Suprapubic skin (tissue), 4 donors: ENCODE results near the gene SLC7A4. TPM values are rescaled to one million over a fixed set of nuclear protein-coding genes. Genes with fewer than 3 reads are reported as not detected.

Experiments used
- DNase-seq, 2 donors: peaks; one replicate each; pipeline ENCODE4 v3.0.0-alpha.2; 2019; ENCODE audit warnings: low spot score in 2 of 2
- H3K27ac ChIP-seq: fragments of 200-600 bp; sonication (generic); one replicate; pipeline ENCODE4 v1.5.1; 2019
- H3K27me3 ChIP-seq: fragments of 200-600 bp; sonication (generic); one replicate; pipeline ENCODE4 v1.5.1; 2019
- H3K36me3 ChIP-seq: fragments of 200-600 bp; sonication (generic); one replicate; pipeline ENCODE4 v1.5.1; 2019
- H3K4me1 ChIP-seq: fragments of 200-600 bp; sonication (generic); one replicate; pipeline ENCODE4 v1.5.1; 2019
- H3K4me3 ChIP-seq: fragments of 200-600 bp; sonication (generic); one replicate; pipeline ENCODE4 v1.5.1; 2019; ENCODE audit warnings: mild to moderate bottlenecking
- H3K9me3 ChIP-seq: fragments of 200-600 bp; sonication (generic); one replicate; pipeline ENCODE4 v1.5.1; 2019
- EP300 ChIP-seq: sonication (generic); formaldehyde crosslinking; IDR thresholded peaks from one replicate; pipeline ENCODE4 v1.6.1; 2017; ENCODE audit warnings: antibody characterized with exemption
- POLR2A ChIP-seq, 2 donors: fragments of 450-650 bp; IDR thresholded peaks; one replicate each; pipeline ENCODE4 v1.6.1; 2017; ENCODE audit warnings: antibody characterized with exemption in 2 of 2, mild to moderate bottlenecking in 2 of 2, moderate library complexity in 2 of 2
- POLR2AphosphoS5 ChIP-seq, 3 donors: sonication (generic); formaldehyde crosslinking; IDR thresholded peaks; one replicate each; pipeline ENCODE4 v1.6.1; 2017; ENCODE audit warnings: antibody characterized with exemption in 3 of 3
- WGBS: methylation state at CpG from one replicate; pipeline ENCODE4 v1.1.5; 2018; 5-methylcytosine and 5-hydroxymethylcytosine counted together
- total RNA-seq, 4 donors: library from RNA; depleted of rRNA; stranded (reverse); fragments of >200 nt; gene quantifications; one replicate each; pipeline ENCODE4 v1.1.0, GENCODE V29; 2016
- TF ChIP-seq, protein P1 (sequence below), 2 donors: fragments of 200-600 bp in 1 of 2; fragments of 450-650 bp in 1 of 2; sonication (generic) in 1 of 2; IDR thresholded peaks; one replicate each; pipeline ENCODE4 v1.5.1; 2016 to 2019; ENCODE audit warnings: antibody characterized with exemption in 2 of 2, mild to moderate bottlenecking in 1 of 2, moderate library complexity in 1 of 2

SLC7A4 gene
- total RNA-seq, 4 donors from 2014 or later = 0.48 to 2.2 (median 1.6) TPM

DNA sequence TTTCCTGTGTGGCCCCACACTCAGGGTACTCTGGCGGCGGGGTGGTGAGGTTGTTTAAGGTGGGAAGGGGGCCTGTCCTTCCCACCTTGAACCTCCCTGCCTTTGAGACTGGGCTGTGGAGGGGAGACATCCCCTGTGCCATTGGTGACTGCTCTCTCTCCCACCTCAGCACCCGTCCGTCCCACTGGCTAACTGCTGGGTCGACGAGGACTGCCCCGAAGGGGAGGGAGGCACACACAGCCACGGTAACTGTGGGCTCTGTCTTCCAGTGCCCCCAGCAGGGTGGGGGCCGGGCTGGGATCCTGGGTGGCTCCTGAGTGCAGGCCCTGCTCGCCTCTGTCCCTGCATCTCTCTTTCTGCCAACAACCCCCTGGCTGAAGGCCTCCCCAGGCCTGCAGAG is 9.9 kb downstream of the SLC7A4 start:
- Histone ChIP-seq H3K36me3 (no peaks in the 10 kb centered on the region), H3K9me3 (no peaks in the 10 kb centered on the region), H3K27ac (no peak overlapping the region), H3K4me3 (no peak overlapping the region), H3K4me1 (peaks cover 11% of the 10 kb centered on the region), H3K27me3 (peaks cover 6% of the 10 kb centered on the region)
- no peak for DNase-seq
- 67% methylated on average over 6 of the region's 10 CpGs for WGBS
- TF ChIP-seq POLR2AphosphoS5 (IDR thresholded peaks at IDR 0.05) = no peak

DNA sequence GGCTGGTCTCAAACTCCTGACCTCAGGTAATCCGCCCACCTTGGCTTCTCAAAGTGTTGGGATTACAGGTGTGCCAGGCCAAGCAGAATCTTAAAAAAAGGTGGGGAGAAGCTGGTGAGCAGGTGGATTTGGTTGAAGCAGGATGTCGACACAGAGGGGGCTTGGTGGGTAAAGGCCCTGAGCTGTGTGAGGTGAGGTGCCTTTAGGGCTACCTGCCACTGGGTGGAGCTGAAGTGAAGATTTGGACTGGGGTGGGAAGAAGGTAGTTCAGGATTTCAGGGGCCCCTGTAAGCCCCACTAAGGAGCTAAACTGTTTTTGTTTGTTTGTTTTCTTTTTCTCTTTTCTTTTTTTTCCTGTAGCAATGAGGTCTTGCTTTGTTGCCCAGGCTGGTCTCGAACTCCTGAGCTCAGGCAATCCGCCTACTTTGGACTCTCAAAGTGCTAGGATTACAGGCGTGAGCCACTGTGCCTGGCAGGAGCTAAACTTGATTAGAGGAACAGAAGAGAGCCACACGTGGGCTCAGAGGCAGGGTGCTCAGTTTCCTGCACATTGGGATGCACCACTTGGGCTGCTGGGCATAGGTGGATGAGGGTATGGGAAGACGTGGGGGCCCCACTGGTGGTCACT is 11.4 kb downstream of the SLC7A4 start:
- Histone ChIP-seq H3K4me1 (peaks cover 5% of the 10 kb centered on the region), H3K4me3 (no peak overlapping the region), H3K36me3 (no peaks in the 10 kb centered on the region), H3K27ac (no peak overlapping the region), H3K9me3 (no peaks in the 10 kb centered on the region), H3K27me3 (no peaks in the 10 kb centered on the region)
- TF ChIP-seq POLR2A (IDR thresholded peaks at IDR 0.05) (no peak), EP300 (no peak)
- 70% methylated on average over 7 of the region's 7 CpGs for WGBS
- no peak for DNase-seq

DNA sequence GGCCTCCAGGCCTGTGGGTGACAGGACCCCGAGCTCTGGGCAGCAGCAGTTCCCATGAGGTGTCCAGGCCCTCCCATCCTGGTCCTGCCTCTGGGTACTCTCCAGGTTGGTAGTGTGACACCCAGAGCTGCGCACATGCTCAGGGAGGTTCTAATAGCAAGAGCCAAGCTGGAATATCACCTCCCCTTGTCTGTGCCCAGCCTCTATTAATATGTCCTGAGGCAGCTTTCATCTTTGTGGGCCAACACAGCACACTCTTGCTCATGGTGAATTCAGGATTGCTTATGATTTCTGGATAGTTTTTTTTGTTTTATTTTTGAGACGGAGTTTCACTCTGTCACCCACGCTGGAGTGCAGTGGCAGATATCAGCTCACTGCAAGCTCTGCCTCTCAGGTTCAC is 14.0 kb downstream of the SLC7A4 start:
- H3K27me3 ChIP-seq = no peaks in the 10 kb centered on the region
- H3K9me3 ChIP-seq = no peaks in the 10 kb centered on the region
- no peak overlapping the region for H3K27ac ChIP-seq
- DNase-seq = no peak
- 99% methylated on average over 4 of the region's 4 CpGs for WGBS
- no peaks in the 10 kb centered on the region for H3K36me3 ChIP-seq
- TF ChIP-seq POLR2AphosphoS5 (IDR thresholded peaks at IDR 0.05) (no peak), POLR2A (IDR thresholded peaks at IDR 0.05) (no peak), EP300 (no peak)
- TF ChIP-seq, protein P1, sequence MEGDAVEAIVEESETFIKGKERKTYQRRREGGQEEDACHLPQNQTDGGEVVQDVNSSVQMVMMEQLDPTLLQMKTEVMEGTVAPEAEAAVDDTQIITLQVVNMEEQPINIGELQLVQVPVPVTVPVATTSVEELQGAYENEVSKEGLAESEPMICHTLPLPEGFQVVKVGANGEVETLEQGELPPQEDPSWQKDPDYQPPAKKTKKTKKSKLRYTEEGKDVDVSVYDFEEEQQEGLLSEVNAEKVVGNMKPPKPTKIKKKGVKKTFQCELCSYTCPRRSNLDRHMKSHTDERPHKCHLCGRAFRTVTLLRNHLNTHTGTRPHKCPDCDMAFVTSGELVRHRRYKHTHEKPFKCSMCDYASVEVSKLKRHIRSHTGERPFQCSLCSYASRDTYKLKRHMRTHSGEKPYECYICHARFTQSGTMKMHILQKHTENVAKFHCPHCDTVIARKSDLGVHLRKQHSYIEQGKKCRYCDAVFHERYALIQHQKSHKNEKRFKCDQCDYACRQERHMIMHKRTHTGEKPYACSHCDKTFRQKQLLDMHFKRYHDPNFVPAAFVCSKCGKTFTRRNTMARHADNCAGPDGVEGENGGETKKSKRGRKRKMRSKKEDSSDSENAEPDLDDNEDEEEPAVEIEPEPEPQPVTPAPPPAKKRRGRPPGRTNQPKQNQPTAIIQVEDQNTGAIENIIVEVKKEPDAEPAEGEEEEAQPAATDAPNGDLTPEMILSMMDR (IDR thresholded peaks at IDR 0.05) = no peak
- H3K4me3 ChIP-seq = no peak overlapping the region
- H3K4me1 ChIP-seq = peaks cover 23% of the 10 kb centered on the region

DNA sequence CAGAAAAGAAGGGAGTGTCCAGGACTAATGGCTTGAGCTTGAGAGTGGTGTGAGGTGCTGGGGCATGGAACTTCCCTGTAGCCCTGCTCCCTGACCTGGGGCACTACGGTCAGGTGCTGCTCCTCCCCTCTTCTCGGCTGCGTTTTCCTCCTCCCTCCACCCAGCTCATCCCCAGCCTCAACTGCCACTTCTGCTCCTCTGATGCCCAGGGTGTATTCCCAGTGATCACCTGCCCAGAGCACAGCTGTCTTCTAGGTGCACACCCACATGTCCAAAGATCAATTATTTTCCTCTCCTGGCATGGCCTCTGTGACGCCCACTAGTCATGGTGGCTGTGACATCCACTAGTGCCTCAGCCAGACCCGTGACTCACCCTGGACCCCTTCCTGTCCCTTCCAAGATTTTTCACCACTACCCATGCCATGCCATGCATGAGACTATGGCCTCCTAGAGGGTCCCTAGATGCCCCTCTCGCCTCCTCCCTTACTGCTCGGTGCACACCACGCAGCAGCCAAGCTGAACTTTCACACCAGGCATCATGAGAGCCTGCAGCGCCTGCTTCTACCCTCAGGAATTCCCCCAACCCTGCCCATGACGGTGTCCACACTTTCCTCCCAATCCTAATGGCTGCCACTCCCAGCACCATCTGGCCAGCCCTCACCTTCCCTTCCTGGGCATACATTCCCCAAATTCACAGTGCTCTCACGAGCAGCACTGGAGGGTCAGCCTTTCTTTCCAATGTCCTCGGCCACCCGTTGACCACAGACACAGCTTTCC is 15.5 kb downstream of the SLC7A4 start:
- Histone ChIP-seq H3K36me3 (no peaks in the 10 kb centered on the region), H3K4me1 (peaks cover 23% of the 10 kb centered on the region), H3K27me3 (no peaks in the 10 kb centered on the region), H3K4me3 (no peak overlapping the region), H3K9me3 (no peaks in the 10 kb centered on the region), H3K27ac (no peak overlapping the region)
- 85% methylated on average over 13 of the region's 13 CpGs for WGBS
- no peak for DNase-seq
- TF ChIP-seq, protein P1 (IDR thresholded peaks at IDR 0.05) = no peak
- TF ChIP-seq POLR2A (IDR thresholded peaks at IDR 0.05) (no peak), POLR2AphosphoS5 (IDR thresholded peaks at IDR 0.05) (no peak), EP300 (no peak)

DNA sequence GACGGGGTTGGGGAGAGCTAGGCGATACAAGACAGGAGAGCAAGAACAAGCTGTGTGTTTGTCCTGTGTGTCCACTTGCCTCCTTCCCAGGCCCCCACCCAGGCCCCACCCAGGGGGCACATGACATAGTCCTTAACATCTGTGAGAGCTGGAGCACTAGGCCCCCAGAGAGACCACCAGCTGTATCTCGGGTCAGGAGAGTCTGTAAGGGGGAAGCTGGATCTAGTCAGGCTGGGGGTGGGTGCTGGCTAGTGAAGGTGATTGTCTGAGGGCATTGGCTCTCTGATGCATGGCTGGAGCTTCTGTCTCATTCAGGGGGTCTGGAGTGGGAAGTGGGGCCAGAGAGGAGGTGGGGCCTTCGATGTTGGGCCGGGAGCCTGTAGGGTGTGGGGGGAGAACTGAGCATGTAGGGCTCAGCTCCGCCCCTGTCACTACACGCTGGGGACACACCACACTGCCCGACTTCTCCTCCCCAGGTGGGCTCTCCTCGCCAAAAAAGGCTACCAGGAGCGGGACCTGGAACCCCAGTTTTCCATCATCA is 16.8 kb downstream of the SLC7A4 start:
- H3K27me3 ChIP-seq = no peaks in the 10 kb centered on the region
- H3K9me3 ChIP-seq = no peaks in the 10 kb centered on the region
- H3K4me3 ChIP-seq = no peak overlapping the region
- no peaks in the 10 kb centered on the region for H3K36me3 ChIP-seq
- peaks cover 23% of the 10 kb centered on the region for H3K4me1 ChIP-seq
- TF ChIP-seq EP300 (no peak), POLR2AphosphoS5 (IDR thresholded peaks at IDR 0.05) (no peak), POLR2A (IDR thresholded peaks at IDR 0.05) (no peak)
- TF ChIP-seq, protein P1 (IDR thresholded peaks at IDR 0.05) = no peak
- no peak overlapping the region for H3K27ac ChIP-seq
- 58% methylated on average over 6 of the region's 10 CpGs for WGBS
- DNase-seq = no peak

DNA sequence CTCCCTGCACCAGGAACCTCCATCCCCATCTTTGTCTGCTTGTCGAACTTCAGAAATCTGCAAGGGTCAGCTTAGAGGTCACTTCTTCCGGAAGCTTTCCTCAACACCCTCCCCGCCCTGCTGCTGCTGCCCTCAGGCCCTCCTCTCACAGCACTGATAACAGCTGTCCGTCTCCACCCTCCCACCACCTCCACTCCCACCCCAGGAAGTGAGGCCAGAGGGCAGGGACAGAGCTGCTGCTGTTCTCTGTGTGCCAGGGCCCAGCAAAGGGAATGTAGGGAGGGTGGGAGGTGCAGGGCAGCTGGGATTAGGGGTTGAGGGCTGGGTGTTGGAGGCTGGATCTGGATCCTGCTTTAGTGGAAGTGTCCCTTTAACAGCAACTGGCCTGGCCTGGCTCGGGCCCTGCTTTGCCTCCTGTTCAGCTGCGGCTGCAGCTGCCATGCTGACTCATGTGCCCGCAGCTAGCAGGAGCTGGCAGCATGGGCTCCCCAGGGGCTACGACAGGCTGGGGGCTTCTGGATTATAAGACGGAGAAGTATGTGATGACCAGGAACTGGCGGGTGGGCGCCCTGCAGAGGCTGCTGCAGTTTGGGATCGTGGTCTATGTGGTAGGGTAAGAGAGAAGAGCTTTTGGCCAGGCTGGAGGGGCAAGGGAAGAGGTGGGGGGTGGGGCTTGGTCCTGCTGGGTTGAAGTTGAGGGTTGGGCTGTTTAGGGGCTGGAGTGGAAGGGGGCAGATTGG is 17.5 kb downstream of the SLC7A4 start, which contains the start of gene P2RX6:
P2RX6 (plus strand) TSS at position 440 of the 740 bp plus-strand sequence; CDS start at position 450, 10 bp downstream.
- no peak for DNase-seq
- H3K27me3 ChIP-seq = no peaks in the 10 kb centered on the region
- peaks cover 23% of the 10 kb centered on the region for H3K4me1 ChIP-seq
- no peaks in the 10 kb centered on the region for H3K9me3 ChIP-seq
- H3K4me3 ChIP-seq = peak within 1 kb of the TSS; percentile 50
- H3K36me3 ChIP-seq = no peaks in the 10 kb centered on the region
- no peak within 1 kb of the TSS for H3K27ac ChIP-seq
- WGBS = 33% methylated on average over 7 of the region's 12 CpGs
- TF ChIP-seq EP300 (no peak), POLR2AphosphoS5 (IDR thresholded peaks at IDR 0.05) (no peak), POLR2A (IDR thresholded peaks at IDR 0.05) (no peak)
- TF ChIP-seq, protein P1 (IDR thresholded peaks at IDR 0.05) = no peak
